NCI-H345 (cell line): ENCODE data around the gene PRKCD.

ENCODE experiments used
- DNase-seq: peaks from one replicate; lab custom pipeline; 2025; lab: John Stamatoyannopoulos, UW

PRKCD gene

GRCh38 chr3:53155760-53156159 lies 5.2 kb upstream of the PRKCD start:
- no peak for DNase-seq

GRCh38 chr3:53156368-53156834 lies 4.6 kb upstream of the PRKCD start:
- no peak for DNase-seq

DNA sequence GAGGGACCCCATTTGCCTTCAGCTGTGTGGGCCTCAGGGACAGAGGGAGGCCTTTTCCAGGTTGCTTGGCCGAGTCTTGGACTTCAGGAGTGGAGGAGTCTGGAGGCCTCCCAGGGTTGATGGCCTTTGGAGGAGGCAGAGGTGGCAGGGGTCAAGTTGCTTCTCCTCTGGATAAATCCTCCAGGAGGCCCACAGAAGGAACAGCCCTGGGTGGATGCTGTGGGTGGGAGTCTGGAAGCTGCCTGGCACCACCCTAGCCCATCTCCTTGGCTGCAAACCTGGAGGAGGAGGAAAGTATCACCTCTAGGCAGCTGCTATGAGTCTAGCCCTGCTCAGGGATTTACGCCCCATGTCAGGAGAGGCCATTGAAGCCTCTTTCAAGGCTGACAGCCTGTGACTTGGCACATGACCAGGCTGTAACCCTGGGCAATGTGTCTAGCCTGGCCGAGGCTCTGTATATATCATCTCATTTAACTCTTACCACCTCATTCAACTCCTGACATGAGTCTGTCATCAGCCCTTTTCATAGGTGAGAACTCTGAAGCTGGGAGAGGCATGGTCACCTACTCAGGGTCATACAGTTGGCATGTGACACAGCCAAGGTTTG lies 2.9 kb upstream of the PRKCD start:
- no peak for DNase-seq

DNA sequence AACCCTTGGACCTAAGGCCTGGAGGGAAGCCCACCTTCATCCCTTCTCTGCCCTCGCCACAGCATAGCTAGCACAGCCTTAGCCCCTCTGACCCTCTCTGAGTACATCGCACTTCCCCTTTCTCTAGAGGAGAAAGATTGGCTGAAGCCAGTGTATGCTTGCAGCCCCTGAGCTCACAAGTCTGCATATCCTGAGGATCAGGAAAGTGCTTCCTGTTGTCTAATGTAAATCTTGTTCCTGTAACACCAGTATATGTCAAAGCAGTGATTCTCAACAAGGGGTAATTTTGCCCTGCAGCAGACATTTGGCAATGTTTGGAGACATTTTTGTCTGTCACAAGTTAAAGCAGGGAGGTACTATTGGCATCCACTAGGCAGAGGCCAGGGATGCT lies 2.2 kb upstream of the PRKCD start:
- no peak for DNase-seq

GRCh38 chr3:53159156-53160060 lies 1.6 kb upstream of the PRKCD start:
- no peak for DNase-seq

DNA sequence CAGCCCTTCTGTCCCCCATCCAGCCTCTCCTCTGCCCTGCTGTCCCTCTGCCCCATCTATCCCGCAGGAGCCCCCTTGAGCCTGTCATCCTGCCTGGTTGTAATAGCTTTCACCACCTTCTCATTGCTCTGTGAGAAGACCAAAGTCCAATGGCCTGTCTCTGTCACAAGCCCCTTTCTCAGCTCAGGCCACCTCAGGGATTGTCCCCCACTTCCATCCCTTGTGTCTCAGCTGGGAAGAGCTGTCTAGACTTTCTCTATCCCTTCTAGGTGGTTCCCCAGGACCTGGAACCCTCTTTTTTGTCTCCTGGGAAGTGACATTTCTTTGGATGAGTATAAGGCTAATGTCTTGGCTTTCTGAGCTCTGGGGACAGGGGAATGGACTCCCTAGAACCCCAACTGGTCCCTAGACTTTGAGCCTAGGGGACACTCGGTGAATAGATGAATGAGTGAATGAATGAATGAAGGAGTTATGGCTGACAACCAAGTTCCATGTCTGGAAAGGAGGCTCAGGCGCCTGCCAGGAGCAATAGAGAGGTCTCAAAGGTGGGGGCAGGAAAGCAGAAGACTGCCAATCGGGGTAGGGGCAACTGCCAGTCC lies 849 bp upstream of the PRKCD start:
- no peak for DNase-seq

GRCh38 chr3:53161450-53161819 lies 426 bp downstream of the PRKCD start:
- no peak for DNase-seq

GRCh38 chr3:53161820-53162671 lies 1.0 kb downstream of the PRKCD start:
- DNase-seq = no peak

- DNase-seq = no peak
Measured at GRCh38 chr3:53162672-53163443, 1.8 kb downstream of the PRKCD start.

DNA sequence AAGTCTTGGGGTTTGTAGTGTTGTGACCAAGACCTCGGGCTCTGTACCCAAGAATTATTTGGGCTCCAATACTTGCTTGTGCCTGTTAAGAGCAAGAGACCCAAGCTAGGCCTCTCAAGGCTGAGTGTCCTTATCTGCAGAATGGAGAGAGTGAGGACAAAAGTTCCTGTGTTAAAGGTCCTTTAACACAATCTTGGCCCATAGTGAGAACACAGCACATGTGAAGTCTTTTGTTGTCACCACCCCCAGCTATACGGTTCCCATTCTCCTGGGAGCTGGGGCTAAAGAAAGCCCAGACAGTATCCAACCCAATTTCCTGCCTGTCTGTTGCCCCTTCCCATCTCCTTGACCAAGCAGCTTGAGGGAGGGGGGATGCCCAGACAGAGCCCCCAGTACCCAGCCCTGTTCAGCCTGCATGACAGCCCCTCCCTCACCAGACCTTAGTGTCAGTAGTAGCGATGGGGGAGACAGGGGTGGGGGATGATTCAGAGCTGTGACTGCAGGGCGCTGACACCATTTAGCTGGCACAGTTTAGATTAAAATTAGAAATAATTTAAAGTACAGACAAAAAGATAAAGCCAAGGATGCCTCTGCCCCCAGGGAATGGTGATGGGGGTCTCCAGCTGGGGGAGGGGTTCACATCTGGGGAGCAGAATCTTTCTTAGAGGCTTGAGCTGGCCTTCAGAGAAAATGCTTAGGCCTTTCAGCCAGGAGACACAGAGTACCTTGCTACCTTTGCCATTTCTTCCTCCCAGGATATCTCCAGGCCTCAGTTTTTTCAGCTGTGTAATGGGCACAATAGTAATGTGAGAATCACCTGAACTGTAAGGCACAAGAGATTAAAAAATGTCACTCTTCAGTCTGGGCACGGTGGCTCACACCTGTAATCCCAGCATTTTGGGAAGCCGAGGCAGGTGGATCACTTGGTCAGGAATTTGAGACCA lies 2.7 kb downstream of the PRKCD start:
- DNase-seq = no peak

GRCh38 chr3:53164911-53165310 lies 3.9 kb downstream of the PRKCD start:
- no peak for DNase-seq

DNA sequence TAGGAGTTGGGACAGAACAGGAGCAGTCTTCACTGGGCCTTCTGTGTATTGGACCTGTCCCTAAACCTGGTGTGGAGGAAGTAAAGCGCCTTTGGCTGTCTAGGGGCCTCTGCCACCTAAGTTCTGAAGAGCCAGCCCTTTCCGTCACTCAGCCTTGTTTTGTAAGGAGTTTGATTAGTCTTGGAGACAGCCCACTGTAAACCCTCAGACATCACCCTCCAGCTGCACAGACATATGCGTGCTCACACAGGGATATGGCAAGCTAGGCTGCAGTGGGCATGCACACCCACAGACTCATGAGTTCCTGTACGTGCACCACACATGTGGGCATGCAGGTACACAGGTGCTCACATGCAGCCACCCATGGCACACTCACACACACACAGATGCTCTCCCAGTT lies 5.2 kb downstream of the PRKCD start:
- no peak for DNase-seq

- no peak for DNase-seq
Measured at GRCh38 chr3:53166781-53167291, 5.8 kb downstream of the PRKCD start.

GRCh38 chr3:53167418-53168174 lies 6.6 kb downstream of the PRKCD start:
- no peak for DNase-seq

DNA sequence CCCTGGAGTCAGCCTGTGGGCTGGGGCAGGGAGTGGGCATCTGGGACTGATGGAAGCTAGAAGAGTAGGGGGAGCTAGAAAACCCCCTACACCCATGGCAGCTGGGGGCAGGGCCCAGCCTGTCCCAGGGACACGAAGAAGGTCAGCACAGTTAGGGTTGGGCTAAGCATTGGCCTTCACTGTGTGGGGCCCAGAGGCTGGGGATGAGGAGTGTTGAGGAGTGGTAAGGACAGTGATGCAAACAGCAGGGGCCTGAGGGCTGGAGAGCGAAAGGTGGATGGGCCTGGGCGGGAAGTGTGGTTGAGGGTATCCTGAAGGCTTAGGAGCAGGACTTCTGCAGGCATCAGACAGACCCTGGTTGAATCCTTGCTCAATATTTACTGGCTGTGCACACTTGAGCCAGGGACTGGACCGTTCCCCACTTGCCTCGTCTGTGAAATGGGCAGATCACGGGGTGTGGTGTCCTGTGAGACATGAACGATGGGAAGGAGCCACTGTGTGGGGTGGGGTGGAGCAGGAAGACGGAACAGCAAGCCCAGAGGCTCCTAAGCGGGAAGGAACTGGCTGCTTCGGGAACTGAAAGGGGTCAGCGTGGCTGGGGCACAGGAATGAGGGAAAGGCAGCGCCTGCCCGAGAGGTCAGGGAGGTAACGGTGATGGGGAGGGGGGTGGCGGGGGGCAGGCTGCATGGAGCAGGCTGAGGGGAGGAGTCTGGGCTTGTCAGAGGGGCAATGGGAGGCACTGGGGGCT lies 7.3 kb downstream of the PRKCD start:
- no peak for DNase-seq

- no peak for DNase-seq
Measured at GRCh38 chr3:53169045-53169831, 8.2 kb downstream of the PRKCD start.

GRCh38 chr3:53169832-53170324 lies 8.9 kb downstream of the PRKCD start:
- DNase-seq = no peak
